Measurements from ENCODE around the gene DNAJB7.
A peak's percentile ranks its signal among the peaks of the same experiment; 100 is the strongest.
"Not testable (repeated sequence)": the region's sequence is repeated elsewhere in the genome, so short reads cannot be mapped to it uniquely, and the experiment has no call there.

DNAJB7 gene

GRCh38 chr22:40838486-40838885, 23.4 kb downstream of the DNAJB7 start:
- DNase-seq: no peak

DNA sequence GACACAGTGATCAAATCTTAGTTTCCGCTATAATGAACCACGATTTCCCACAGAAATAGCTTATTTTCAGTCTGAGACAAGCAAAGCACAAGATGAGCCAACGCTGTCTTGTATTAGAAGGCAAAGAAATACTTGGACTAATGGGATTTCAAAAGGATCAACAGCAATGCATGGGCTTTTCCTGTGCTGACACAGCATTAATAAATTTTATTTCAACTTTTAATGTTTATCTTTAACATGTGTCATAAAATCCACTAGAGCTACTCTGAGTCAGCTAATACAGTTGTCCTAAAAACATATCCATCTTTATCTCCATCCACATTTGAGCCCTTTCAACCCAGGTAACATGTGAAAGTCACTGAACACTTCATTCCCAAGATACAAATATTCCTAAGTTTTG, 27.3 kb downstream of the DNAJB7 start:
- no peak for DNase-seq

GRCh38 chr22:40829131-40829530, 32.8 kb downstream of the DNAJB7 start:
- no peak for DNase-seq

GRCh38 chr22:40826984-40827741, 34.8 kb downstream of the DNAJB7 start:
- no peak for DNase-seq

DNA sequence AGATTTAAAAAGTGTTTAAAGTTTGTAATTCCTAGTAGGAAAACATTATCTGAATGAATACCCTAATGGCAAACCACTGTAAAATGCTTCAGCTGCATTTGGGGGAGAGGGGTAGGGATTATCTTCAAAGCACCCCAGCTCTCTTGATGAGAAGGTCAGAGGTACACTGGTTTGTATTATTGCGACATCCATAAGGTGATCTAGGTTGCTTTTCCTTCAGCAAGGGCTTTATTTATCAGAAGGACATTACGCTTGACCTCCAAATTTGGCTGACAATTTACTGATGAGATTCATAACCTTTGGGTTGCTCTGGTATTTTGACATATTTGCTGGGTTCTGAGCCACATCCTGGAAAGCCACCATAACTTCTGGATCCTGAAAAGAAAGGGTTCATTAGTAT, 35.6 kb downstream of the DNAJB7 start:
- DNase-seq: not testable (repeated sequence)

DNA sequence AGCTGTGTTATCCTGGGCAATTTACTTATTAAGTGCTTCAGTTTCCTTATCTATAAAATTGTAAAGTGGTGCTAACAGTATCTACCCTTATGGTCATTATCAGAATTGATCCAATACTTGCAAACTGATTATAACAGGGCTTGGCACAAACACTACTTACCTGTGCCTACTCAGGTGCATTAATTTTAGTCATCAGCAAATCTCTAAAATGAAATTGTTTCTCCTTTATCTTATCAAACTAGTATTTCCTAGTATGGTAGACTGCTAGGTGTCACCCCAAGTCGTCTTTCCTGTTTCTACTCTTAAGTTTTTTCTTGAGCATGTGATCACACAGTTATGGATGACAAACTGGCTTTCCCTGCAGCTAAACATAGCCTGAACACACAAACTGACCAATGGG, 38.5 kb downstream of the DNAJB7 start:
- no peak for DNase-seq

- DNase-seq: no peak
These were observed 42.2 kb downstream of the DNAJB7 start for GRCh38 chr22:40819599-40820140.

GRCh38 chr22:40818747-40819598, 42.9 kb downstream of the DNAJB7 start, which contains the start of gene SLC25A17:
TSS of gene SLC25A17 (minus strand) at chr22:40819346. CDS start at chr22:40819248, 98 bp downstream.
- peak; percentile 86 for DNase-seq

GRCh38 chr22:40818192-40818746, 43.6 kb downstream of the DNAJB7 start:
- no peak for DNase-seq

GRCh38 chr22:40817737-40818136, 44.2 kb downstream of the DNAJB7 start:
- no peak for DNase-seq

GRCh38 chr22:40813912-40814315, 48.0 kb downstream of the DNAJB7 start:
- DNase-seq: no peak
